Dermis blood vessel endothelial cell (primary cell): ENCODE measurements around the gene LILRA6. TPM values are rescaled to one million over a fixed set of nuclear protein-coding genes. Genes with fewer than 3 reads are reported as not detected.
"Not testable (repeated sequence)": the region's sequence is repeated elsewhere in the genome, so short reads cannot be mapped to it uniquely, and the experiment has no call there.

ENCODE experiments used
- DNase-seq: peaks from one replicate; pipeline ENCODE4 v3.0.0; 2010
- total RNA-seq: library from RNA; depleted of rRNA; stranded (reverse); fragments of >200 nt; gene quantifications from 2 replicates; pipeline ENCODE4 v1.2.3, GENCODE V29; 2014

The LILRA6 gene
- total RNA-seq, 1 donor from 2014 or later: not detected

GRCh38 chr19:54262066-54262465 is 19.5 kb upstream of the LILRA6 start:
- DNase-seq: no peak

GRCh38 chr19:54257116-54257480 is 14.5 kb upstream of the LILRA6 start, which contains the start of gene LILRB5:
Gene LILRB5 (minus strand): TSS chr19:54257273. CDS start chr19:54257193, 80 bp downstream.
- DNase-seq: no peak

- DNase-seq: no peak
Measured at GRCh38 chr19:54256250-54257115, 13.9 kb upstream of the LILRA6 start.

- DNase-seq: no peak
Measured at GRCh38 chr19:54255105-54255775, 12.7 kb upstream of the LILRA6 start.

- DNase-seq: no peak
Measured at GRCh38 chr19:54254195-54254906, 11.8 kb upstream of the LILRA6 start.

GRCh38 chr19:54253331-54254194 is 11.0 kb upstream of the LILRA6 start:
- DNase-seq: no peak

GRCh38 chr19:54252845-54253244 is 10.3 kb upstream of the LILRA6 start:
- DNase-seq: no peak

GRCh38 chr19:54252243-54252642 is 9.7 kb upstream of the LILRA6 start:
- DNase-seq: no peak

- DNase-seq: peak; percentile 75
Measured at GRCh38 chr19:54248016-54248601, 5.5 kb upstream of the LILRA6 start.

GRCh38 chr19:54247106-54247930 is 4.7 kb upstream of the LILRA6 start:
- no peak for DNase-seq

GRCh38 chr19:54245936-54246335 is 3.3 kb upstream of the LILRA6 start:
- no peak for DNase-seq

- DNase-seq: not testable (repeated sequence)
Measured at GRCh38 chr19:54243809-54244208, 1.2 kb upstream of the LILRA6 start.

- DNase-seq: not testable (repeated sequence)
Measured at GRCh38 chr19:54242234-54242633, 356 bp downstream of the LILRA6 start.

GRCh38 chr19:54240372-54241336 is 1.9 kb downstream of the LILRA6 start:
- not testable (repeated sequence) for DNase-seq

- not testable (repeated sequence) for DNase-seq
Measured at GRCh38 chr19:54239491-54240371, 2.9 kb downstream of the LILRA6 start.

GRCh38 chr19:54233941-54234340 is 8.6 kb downstream of the LILRA6 start:
- no peak for DNase-seq

- peak; percentile 87 for DNase-seq
Measured at GRCh38 chr19:54231077-54231931, 11.3 kb downstream of the LILRA6 start.

GRCh38 chr19:54230031-54230430 is 12.6 kb downstream of the LILRA6 start:
- no peak for DNase-seq
